GM10248 (cell line): Measurements from ENCODE around the gene CDR2L.
"Not testable (repeated sequence)": the region's sequence is repeated elsewhere in the genome, so short reads cannot be mapped to it uniquely, and the experiment has no call there.

Source experiments
- CTCF ChIA-PET: fragments of 300-600 bp; sonication (Branson Sonifier 250); formaldehyde crosslinking; extraction: SDS; loops from one replicate; lab custom pipeline; 2021; ENCODE audit warnings: antibody characterized with exemption; lab: Yijun Ruan, JAX
- POLR2A ChIA-PET: fragments of 350-650 bp; sonication (Branson Sonifier 250); formaldehyde crosslinking; extraction: SDS; loops from one replicate; lab custom pipeline; 2020; ENCODE audit warnings: antibody characterized with exemption; lab: Yijun Ruan, JAX
- DNase-seq: peaks from one replicate; pipeline ENCODE4 v3.0.0; 2012; ENCODE audit errors: extremely low spot score
- TF ChIP-seq, protein P1 (sequence below): IDR thresholded peaks from 2 replicates; pipeline ENCODE4 v1.5.1; 2012; ENCODE audit warnings: mild to moderate bottlenecking, low read depth; ENCODE audit errors: extremely low read depth, missing control alignments, control extremely low read depth

The CDR2L gene

DNA sequence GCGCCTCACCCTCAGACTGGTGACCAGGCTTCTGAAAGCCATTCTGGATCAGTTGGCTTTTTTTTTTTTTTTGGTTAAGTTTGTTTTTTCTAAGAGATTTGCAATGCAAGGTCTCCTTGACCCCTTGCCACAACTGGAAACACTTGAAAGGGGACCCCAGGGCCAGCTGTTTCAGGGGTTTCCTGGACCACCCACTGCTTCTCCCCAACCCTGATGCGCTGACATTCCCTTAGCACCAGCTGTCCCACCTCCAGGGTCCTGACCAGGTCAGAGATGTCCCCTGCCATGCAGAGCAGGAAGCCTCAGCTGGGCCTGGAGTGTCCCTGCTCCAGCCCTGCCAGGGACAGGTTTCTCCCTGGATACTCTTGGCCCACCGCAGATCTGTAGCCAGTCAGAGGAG is 16.9 kb downstream of the CDR2L start:
- ChIA-PET POLR2A (no interaction called here), CTCF (interaction anchor here (6.1 to 12.1 kb wide), 2 partner anchors 8 to 44 kb away, joined by 28 to 138 read pairs; partner anchors contain the start of gene MRPL58)
- DNase-seq: no peak
- TF ChIP-seq, protein P1, sequence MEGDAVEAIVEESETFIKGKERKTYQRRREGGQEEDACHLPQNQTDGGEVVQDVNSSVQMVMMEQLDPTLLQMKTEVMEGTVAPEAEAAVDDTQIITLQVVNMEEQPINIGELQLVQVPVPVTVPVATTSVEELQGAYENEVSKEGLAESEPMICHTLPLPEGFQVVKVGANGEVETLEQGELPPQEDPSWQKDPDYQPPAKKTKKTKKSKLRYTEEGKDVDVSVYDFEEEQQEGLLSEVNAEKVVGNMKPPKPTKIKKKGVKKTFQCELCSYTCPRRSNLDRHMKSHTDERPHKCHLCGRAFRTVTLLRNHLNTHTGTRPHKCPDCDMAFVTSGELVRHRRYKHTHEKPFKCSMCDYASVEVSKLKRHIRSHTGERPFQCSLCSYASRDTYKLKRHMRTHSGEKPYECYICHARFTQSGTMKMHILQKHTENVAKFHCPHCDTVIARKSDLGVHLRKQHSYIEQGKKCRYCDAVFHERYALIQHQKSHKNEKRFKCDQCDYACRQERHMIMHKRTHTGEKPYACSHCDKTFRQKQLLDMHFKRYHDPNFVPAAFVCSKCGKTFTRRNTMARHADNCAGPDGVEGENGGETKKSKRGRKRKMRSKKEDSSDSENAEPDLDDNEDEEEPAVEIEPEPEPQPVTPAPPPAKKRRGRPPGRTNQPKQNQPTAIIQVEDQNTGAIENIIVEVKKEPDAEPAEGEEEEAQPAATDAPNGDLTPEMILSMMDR: no peak

DNA sequence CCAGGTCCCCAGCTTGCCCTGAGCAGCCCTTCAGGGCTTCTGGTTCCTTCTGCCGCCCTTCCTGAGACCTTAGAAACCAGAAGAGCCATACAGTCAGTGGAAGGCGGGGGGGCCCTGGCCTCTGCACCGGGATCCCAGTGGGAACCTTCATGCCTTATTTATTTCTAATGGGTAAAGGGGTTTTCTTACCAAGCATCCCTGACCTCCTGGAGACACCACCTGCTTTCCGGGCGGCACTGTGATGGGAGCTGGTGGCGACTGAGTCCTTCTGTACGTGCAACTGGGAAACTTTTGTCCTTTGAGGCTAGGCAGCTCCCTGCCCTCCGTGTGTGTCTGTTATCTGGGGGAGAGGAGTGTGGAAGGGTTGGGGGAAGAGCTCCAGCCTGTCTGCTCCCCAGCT is 17.9 kb downstream of the CDR2L start:
- no peak for DNase-seq
- ChIA-PET POLR2A (no interaction called here), CTCF (interaction anchor here (1.2 to 12.1 kb wide), 2 partner anchors 44 to 45 kb away, joined by 3 to 138 read pairs; no protein-coding TSS in a partner anchor)

DNA sequence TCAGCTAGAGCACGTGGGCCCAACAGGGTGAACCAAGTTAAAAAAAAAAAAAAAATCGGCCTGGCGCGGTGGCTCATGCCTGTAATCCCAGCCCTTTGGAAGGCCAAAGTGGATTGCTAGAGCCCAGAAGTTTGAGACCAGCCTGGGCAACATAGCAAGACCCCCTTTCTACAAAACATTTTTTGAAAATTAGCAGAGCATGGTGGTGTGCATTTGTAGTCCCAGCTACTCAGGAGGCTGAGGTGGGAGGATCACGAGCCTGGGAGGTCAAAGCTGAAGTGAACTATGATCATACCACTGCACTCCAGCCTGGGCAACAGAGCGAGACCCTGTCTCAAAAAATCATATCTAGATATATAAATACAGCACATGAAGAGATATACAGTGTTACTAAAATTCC is 18.7 kb downstream of the CDR2L start:
- POLR2A ChIA-PET: not testable (repeated sequence)
- CTCF ChIA-PET: interaction anchor here (0.9 to 12.1 kb wide), 3 partner anchors 12 to 45 kb away, joined by 3 to 138 read pairs (median 5); no protein-coding TSS in a partner anchor

More for the DNA sequence above, 17.9 kb downstream of the CDR2L start:
- TF ChIP-seq, protein P1: no peak

DNA sequence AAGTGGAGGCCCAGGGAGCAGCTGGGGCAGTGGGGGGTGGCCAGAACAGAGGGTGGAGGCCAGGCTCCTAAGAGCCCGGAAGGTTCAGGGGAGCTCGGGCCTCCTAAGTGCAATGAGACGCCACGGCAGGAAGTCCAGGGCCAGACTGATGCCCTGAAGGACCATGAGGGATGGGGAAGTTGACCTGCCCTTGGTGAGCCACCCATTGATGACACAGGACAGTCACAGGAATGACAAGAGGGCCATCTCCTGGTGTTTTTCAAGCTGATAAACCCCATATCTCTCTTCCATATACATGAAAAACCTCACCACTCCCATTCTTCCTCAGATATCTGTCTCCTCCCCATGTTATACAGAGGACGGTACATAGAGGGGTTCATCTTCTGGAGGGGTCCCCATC is 19.2 kb downstream of the CDR2L start:
- CTCF ChIA-PET: interaction anchor here (0.9 to 12.1 kb wide), 5 partner anchors 12 to 215 kb away, joined by 3 to 138 read pairs (median 4); partner anchors contain the start of gene CDR2L
- no peak for DNase-seq
- POLR2A ChIA-PET: interaction anchor here (0.5 kb wide), 1 partner anchor 231 kb away, joined by 5 read pairs; no protein-coding TSS in a partner anchor
- TF ChIP-seq, protein P1: peak; percentile 26

More for the DNA sequence above, 18.7 kb downstream of the CDR2L start:
- not testable (repeated sequence) for DNase-seq

DNA sequence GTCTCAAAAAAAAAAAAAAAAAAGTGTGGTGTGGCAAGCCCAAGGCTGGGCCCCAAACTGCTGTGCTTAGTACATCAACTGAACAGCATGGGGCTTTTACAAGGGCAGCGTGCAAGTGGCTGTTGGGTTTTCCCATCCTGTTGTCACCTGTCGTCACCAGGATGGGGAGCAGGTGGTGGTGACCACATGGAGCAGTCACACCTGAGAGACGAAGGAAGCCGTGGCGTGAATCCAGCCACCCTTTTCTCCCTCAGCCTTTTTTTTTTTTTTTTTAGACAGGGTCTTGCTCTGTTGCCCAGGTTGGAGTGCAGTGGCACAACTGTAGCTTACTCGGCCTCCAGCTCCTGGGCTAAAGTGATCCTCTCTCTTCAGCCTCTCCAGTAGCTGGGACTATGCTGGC is 20.9 kb downstream of the CDR2L start:
- TF ChIP-seq, protein P1: no peak
- no peak for DNase-seq
- CTCF ChIA-PET: interaction anchor here (0.8 to 12.1 kb wide), 4 partner anchors 14 to 262 kb away, joined by 3 to 138 read pairs (median 4); partner anchors contain the start of gene MIF4GD
- POLR2A ChIA-PET: no interaction called here

DNA sequence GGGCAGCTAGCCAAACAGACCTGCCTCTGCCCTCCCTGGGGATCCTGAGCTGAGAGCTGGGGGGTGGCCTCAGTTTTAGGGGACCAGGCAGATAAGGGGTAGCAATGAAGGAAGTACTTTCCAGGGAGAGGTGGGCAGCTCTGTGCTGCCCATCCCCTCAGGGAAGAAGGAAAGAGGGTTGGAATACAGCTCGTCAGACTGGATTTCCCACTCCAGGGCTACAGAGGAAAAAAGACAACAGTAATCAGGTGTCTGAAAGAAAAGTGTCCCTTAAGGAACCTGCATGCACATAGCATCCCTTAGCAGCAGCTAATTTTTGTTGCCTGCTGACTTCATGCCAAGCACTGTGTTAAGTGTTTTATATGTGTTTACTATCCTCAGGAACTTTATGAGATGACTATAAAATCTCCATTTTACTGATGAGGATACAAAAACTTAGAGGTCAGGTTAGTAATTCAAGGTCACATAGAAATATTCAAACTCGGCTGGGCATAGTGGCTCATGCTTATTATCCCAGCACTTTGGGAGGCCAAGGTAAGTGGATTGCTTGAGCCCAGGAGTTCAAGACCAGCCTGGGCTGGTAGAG is 21.8 kb downstream of the CDR2L start:
- CTCF ChIA-PET: interaction anchor here (0.8 to 12.1 kb wide), 5 partner anchors 15 to 261 kb away, joined by 3 to 138 read pairs (median 3); partner anchors contain the start of genes MIF4GD and OTOP2
- TF ChIP-seq, protein P1: no peak
- POLR2A ChIA-PET: no interaction called here
- no peak for DNase-seq

DNA sequence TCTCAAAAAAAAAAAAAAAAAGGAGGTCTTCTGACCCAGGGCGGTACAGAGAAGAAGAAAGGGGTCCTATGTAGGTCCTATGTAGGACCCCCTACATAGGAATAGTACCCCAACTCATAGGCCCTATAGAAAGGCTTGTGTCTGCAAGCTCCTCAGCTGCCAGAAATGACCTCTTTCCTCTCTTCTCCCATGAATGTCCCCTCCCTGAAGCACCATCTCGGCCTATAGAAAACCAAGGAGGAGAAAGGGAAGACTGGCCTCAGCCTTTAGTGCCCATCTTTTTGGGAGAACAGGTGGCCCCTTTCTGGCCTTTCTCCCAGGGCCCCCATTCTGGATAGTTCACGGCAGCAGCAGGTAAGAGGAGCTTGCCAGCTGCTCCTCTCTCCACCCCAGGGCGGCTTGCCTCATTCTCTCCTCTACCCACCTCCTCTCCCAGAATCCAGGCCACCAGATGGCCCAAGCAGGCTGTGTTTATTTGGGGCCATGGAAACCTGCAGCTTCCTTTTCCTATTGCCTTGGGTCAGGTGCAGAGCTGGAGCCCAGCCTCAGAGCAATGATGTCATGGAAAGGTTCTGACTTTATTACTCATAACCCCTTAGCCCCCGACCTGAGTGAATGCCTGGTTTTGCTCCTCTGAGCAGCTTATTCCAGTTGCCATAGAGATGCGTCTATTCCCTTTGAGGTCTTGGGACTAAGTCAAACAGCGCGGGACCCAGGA is 23.4 kb downstream of the CDR2L start:
- POLR2A ChIA-PET: no interaction called here
- TF ChIP-seq, protein P1: no peak
- DNase-seq: no peak
- CTCF ChIA-PET: interaction anchor here (0.9 to 12.1 kb wide), 18 partner anchors 10 to 191 kb away, joined by 3 to 138 read pairs (median 6); partner anchors contain the start of gene NT5C
